HT-29 (cell line): Measurements from ENCODE around the gene ACOT8. TPM values are rescaled to one million over a fixed set of nuclear protein-coding genes. Genes with fewer than 3 reads are reported as not detected.
A peak's percentile ranks its signal among the peaks of the same experiment; 100 is the strongest.
"Not testable (repeated sequence)": the region's sequence is repeated elsewhere in the genome, so short reads cannot be mapped to it uniquely, and the experiment has no call there.

Experiments
- DNase-seq: peaks from one replicate; pipeline ENCODE4 v3.0.0-alpha.2; 2015; ENCODE audit warnings: low spot score
- total RNA-seq: library from RNA; depleted of rRNA; stranded (reverse); fragments of >200 nt; shearing (Covaris generic); gene quantifications from 2 replicates; pipeline ENCODE4 v1.2.3, GENCODE V29; 2014

Gene ACOT8
- total RNA-seq, 1 experiment from 2014 or later: 93.1 TPM

GRCh38 chr20:45853484-45853883, 3.7 kb downstream of the ACOT8 start:
- no peak for DNase-seq

GRCh38 chr20:45852326-45852725, 4.9 kb downstream of the ACOT8 start:
- DNase-seq: no peak

GRCh38 chr20:45851501-45851900, 5.7 kb downstream of the ACOT8 start:
- no peak for DNase-seq

GRCh38 chr20:45850926-45851325, 6.3 kb downstream of the ACOT8 start:
- no peak for DNase-seq

- DNase-seq: no peak
Observed at GRCh38 chr20:45850238-45850637, 7.0 kb downstream of the ACOT8 start.

- no peak for DNase-seq
Observed at GRCh38 chr20:45848969-45849582, 8.1 kb downstream of the ACOT8 start.

- no peak for DNase-seq
Observed at GRCh38 chr20:45848421-45848820, 8.8 kb downstream of the ACOT8 start.

GRCh38 chr20:45845452-45845851, 11.7 kb downstream of the ACOT8 start:
- no peak for DNase-seq

- DNase-seq: no peak
Observed at GRCh38 chr20:45843506-45843905, 13.7 kb downstream of the ACOT8 start.

- no peak for DNase-seq
Observed at GRCh38 chr20:45842169-45842812, 14.9 kb downstream of the ACOT8 start.

- DNase-seq: no peak
Observed at GRCh38 chr20:45841407-45842129, 15.6 kb downstream of the ACOT8 start.

GRCh38 chr20:45840700-45841198, 16.4 kb downstream of the ACOT8 start:
- no peak for DNase-seq

GRCh38 chr20:45836841-45837240, 20.4 kb downstream of the ACOT8 start:
- no peak for DNase-seq

- DNase-seq: no peak
Observed at GRCh38 chr20:45835825-45836224, 21.4 kb downstream of the ACOT8 start.

GRCh38 chr20:45835329-45835765, 21.8 kb downstream of the ACOT8 start:
- DNase-seq: no peak

GRCh38 chr20:45834797-45835161, 22.4 kb downstream of the ACOT8 start:
- DNase-seq: no peak

- DNase-seq: peak; percentile 38
Observed at GRCh38 chr20:45833883-45834796, 23.1 kb downstream of the ACOT8 start.

GRCh38 chr20:45833030-45833882, 23.9 kb downstream of the ACOT8 start, which contains the start of gene SNX21:
SNX21 (plus strand) TSS chr20:45833799; CDS start chr20:45833920, 121 bp downstream.
- DNase-seq: peak; percentile 76

- DNase-seq: no peak
Observed at GRCh38 chr20:45832619-45833018, 24.6 kb downstream of the ACOT8 start.

- DNase-seq: not testable (repeated sequence)
Observed at GRCh38 chr20:45829673-45830106, 27.5 kb downstream of the ACOT8 start.
